Neuron (in vitro differentiated cells): Measurements from ENCODE around the gene HDHD3.

Experiments used
- H2AFZ ChIP-seq: one replicate; pipeline ENCODE4 v1.6.1; 2013; ENCODE audit warnings: low read depth, mild to moderate bottlenecking, inconsistent platforms, low read length, moderate library complexity
- H3K27me3 ChIP-seq: one replicate; pipeline ENCODE4 v1.6.1; 2013; ENCODE audit warnings: low read length; ENCODE audit not compliant: insufficient read depth
- H3K36me3 ChIP-seq: one replicate; pipeline ENCODE4 v1.6.1; 2013; ENCODE audit warnings: low read length; ENCODE audit not compliant: insufficient read depth
- H3K4me1 ChIP-seq: one replicate; pipeline ENCODE4 v1.6.1; 2013; ENCODE audit warnings: low read length; ENCODE audit not compliant: insufficient read depth
- H3K4me3 ChIP-seq: 2 replicates; pipeline ENCODE4 v1.5.1; 2013; ENCODE audit warnings: mild to moderate bottlenecking, low read length, moderate library complexity
- H3K9me3 ChIP-seq: one replicate; pipeline ENCODE4 v1.6.1; 2013; ENCODE audit warnings: low read length

HDHD3 gene

GRCh38 chr9:113349066-113349444, 27.7 kb downstream of the HDHD3 start:
- no peak overlapping the region for H2AFZ ChIP-seq
- H3K27me3 ChIP-seq: peaks cover 68% of the 10 kb centered on the region
- H3K4me3 ChIP-seq: no peak overlapping the region
- H3K9me3 ChIP-seq: no peaks in the 10 kb centered on the region
- H3K36me3 ChIP-seq: no peaks in the 10 kb centered on the region
- H3K4me1 ChIP-seq: peaks cover 2% of the 10 kb centered on the region

- H3K4me3 ChIP-seq: no peak overlapping the region
- H3K36me3 ChIP-seq: no peaks in the 10 kb centered on the region
- no peaks in the 10 kb centered on the region for H3K9me3 ChIP-seq
- peaks cover 68% of the 10 kb centered on the region for H3K27me3 ChIP-seq
- H3K4me1 ChIP-seq: peaks cover 2% of the 10 kb centered on the region
- H2AFZ ChIP-seq: no peak overlapping the region
Observed at GRCh38 chr9:113348437-113348836, 28.3 kb downstream of the HDHD3 start.

GRCh38 chr9:113345671-113346070, 31.1 kb downstream of the HDHD3 start:
- peaks cover 46% of the 10 kb centered on the region for H3K27me3 ChIP-seq
- H3K9me3 ChIP-seq: no peaks in the 10 kb centered on the region
- H3K36me3 ChIP-seq: no peaks in the 10 kb centered on the region
- no peak overlapping the region for H3K4me3 ChIP-seq
- H2AFZ ChIP-seq: no peak overlapping the region
- H3K4me1 ChIP-seq: peaks cover 2% of the 10 kb centered on the region

GRCh38 chr9:113345190-113345589, 31.6 kb downstream of the HDHD3 start:
- Histone ChIP-seq H3K27me3 (peaks cover 41% of the 10 kb centered on the region), H3K36me3 (no peaks in the 10 kb centered on the region), H3K9me3 (no peaks in the 10 kb centered on the region), H2AFZ (no peak overlapping the region), H3K4me3 (no peak overlapping the region), H3K4me1 (peaks cover 2% of the 10 kb centered on the region)

GRCh38 chr9:113343732-113344231, 33.0 kb downstream of the HDHD3 start:
- Histone ChIP-seq H2AFZ (no peak overlapping the region), H3K4me3 (no peak overlapping the region), H3K9me3 (no peaks in the 10 kb centered on the region), H3K36me3 (no peaks in the 10 kb centered on the region), H3K4me1 (peaks cover 8% of the 10 kb centered on the region), H3K27me3 (peaks cover 28% of the 10 kb centered on the region)

DNA sequence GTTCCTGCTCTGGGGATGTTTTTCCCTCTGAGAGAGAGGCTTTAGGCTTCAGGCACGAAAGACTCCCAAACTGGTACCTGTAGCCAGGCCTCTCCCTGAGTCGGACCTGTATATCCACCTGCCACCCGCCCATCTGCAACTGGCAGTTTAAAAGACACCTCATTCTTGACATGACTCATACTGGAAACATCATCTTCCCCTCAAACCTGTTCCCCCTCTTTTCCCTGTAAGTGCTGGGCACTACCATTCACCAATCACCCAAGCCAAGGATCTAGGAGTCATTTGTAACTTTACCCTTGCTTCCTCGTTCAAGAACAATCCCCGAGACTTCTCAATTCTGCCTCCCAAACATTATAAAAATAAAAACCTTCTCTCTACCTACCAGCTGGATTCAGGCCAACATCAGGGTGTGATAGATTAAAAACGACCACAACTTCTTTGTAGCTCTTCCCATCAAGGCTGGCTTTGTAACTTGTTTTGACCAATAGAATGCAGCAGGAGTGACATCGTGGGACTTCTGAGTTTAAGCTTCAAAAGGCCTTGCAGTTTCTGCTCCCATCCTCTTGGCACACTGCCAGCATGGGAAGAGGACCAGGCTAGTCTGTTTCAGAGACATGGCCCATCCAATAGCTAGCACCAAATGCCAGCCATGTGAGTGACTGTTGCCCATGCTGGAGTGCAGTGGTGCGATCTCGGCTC, 34.9 kb downstream of the HDHD3 start:
- H2AFZ ChIP-seq: no peak overlapping the region
- H3K9me3 ChIP-seq: no peaks in the 10 kb centered on the region
- peaks cover 12% of the 10 kb centered on the region for H3K27me3 ChIP-seq
- no peaks in the 10 kb centered on the region for H3K36me3 ChIP-seq
- no peak overlapping the region for H3K4me3 ChIP-seq
- H3K4me1 ChIP-seq: peaks cover 8% of the 10 kb centered on the region

DNA sequence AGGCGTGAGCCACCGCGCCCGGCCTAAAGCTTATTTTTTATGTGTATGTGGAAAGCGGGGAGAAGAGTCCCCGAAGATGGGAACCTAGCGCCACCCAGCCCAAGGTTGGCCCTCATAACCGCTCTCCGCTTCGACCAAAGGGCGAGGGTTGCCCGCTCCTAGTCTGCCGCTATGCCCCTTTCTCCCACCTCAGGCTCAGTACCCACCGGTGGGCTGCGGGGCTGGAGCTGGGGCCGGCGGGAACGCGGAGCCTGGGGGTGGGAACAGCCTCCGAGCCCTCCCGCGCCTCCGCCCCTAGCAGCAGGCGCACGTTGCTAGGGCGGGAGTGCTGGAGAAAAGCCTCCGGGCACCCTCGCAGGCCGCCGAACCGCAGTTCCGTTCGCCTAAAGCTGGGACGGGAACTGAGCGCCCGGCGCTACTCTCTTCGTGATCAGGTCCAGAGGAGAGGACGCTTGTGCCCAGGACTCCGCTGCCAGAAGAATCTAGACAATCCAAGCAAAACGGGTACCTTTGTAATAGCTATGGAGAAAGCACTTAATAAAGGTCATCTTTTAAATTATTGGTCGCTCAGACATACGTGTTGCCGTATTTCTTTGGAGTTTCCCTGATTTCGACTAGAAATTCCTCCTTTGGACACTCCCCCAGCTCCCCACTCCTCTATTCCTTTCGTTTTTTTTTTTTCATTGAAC, 36.6 kb downstream of the HDHD3 start, which contains the start of gene WDR31:
Gene WDR31, minus strand, starts transcription at position 265 of the 689 bp plus-strand sequence. CDS start 8,253 bp downstream, outside the sequence.
- Histone ChIP-seq H2AFZ (peak within 1 kb of the TSS; percentile 100), H3K27me3 (peaks cover 2% of the 10 kb centered on the region), H3K9me3 (no peaks in the 10 kb centered on the region), H3K4me1 (peaks cover 8% of the 10 kb centered on the region), H3K36me3 (no peaks in the 10 kb centered on the region), H3K4me3 (peak within 1 kb of the TSS; percentile 71)

DNA sequence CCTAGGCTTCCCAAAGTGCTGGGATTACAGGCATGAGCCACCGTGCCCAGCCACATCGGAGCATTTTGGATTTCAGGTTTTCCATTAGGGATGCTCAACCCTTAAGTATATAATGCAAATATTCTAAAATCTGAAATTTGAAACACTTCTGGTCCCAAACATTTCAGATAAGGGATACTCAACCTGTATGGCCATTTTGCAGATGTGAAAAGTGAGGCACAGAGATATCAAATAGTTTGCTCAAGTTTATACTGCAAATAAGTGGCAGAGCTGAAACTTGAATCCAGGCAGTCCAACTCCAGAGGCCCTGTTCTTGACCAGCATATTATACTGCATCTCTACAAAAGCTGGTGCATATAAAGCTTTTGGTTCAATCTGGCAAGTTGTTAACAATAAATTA, 39.1 kb downstream of the HDHD3 start:
- Histone ChIP-seq H3K36me3 (no peaks in the 10 kb centered on the region), H2AFZ (no peak overlapping the region), H3K4me1 (peaks cover 8% of the 10 kb centered on the region), H3K27me3 (no peaks in the 10 kb centered on the region), H3K9me3 (no peaks in the 10 kb centered on the region), H3K4me3 (no peak overlapping the region)

- Histone ChIP-seq H3K4me1 (no peaks in the 10 kb centered on the region), H3K9me3 (no peaks in the 10 kb centered on the region), H3K36me3 (no peaks in the 10 kb centered on the region), H3K4me3 (no peak overlapping the region), H3K27me3 (no peaks in the 10 kb centered on the region), H2AFZ (no peak overlapping the region)
Observed at GRCh38 chr9:113331780-113332179, 45.0 kb downstream of the HDHD3 start.

DNA sequence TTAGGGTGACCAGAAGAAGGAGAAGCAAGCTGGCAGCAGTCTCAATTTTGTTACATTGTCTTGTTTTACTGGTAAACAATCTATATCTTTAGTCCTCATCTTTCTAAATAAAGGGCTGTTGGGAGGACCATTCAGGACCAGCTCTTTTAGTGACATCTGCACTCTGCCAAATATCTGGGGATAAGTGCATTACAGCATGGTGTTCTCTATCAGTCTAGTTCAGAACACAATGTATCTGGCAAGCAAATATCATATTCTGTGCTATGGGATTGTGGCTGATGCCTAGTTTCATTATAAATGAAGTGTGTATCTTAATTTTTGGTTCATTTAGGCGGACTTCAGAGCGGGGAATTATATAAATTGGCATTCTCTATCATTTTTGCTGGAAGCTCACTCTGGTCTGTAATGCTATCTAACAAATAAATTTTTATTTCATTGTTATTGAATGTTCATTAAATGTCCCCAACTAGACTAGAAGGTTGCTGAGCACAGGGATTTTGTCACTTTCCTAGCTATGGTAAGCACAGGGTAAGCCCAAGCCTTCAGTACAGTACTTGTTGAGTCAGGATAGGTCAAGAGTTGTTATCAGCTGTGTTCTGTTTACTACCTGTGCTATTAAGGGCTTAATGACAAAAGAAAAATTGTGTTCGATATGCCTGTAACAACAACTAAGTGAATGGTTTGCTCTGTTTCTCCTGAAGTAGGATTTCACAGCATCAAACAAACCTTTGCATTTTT, 48.6 kb downstream of the HDHD3 start:
- no peak overlapping the region for H3K4me3 ChIP-seq
- H3K9me3 ChIP-seq: no peaks in the 10 kb centered on the region
- H3K36me3 ChIP-seq: no peaks in the 10 kb centered on the region
- H2AFZ ChIP-seq: no peak overlapping the region
- H3K4me1 ChIP-seq: no peaks in the 10 kb centered on the region
- H3K27me3 ChIP-seq: no peaks in the 10 kb centered on the region

DNA sequence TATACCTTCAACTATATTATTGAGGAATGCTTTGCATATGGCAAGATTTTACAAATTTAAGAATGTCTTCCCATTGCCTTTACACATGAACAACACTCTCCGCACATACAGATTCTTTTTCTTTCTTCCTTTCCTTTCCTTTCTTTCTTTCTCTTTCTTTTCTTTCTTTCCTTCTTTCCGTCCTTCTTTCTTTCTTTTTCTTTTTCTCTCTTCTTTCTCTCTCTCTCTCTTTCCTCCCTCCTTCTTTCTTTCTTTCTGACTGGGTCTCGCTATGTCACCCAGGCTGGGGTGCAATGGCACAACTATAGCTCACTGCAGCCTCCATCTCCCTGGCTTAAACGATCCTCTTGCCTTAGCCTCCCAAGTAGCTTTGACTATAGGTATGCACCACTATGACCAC, 50.6 kb downstream of the HDHD3 start:
- Histone ChIP-seq H3K27me3 (no peaks in the 10 kb centered on the region), H3K9me3 (no peaks in the 10 kb centered on the region)

More for the DNA sequence above, 50.6 kb downstream of the HDHD3 start:
- Histone ChIP-seq H3K4me3 (no peak overlapping the region), H2AFZ (no peak overlapping the region), H3K4me1 (no peaks in the 10 kb centered on the region), H3K36me3 (no peaks in the 10 kb centered on the region)
